ENCODE results near the gene VASH2. TPM values are rescaled to one million over a fixed set of nuclear protein-coding genes. Genes with fewer than 3 reads are reported as not detected.
A peak's percentile ranks its signal among the peaks of the same experiment; 100 is the strongest.

VASH2 gene
- total and polyA plus RNA-seq, 2 of the 8 experiments (the other 6 are each of a cell fraction or from before 2014, with no cell fraction given), result 44.0 to 187 TPM

DNA sequence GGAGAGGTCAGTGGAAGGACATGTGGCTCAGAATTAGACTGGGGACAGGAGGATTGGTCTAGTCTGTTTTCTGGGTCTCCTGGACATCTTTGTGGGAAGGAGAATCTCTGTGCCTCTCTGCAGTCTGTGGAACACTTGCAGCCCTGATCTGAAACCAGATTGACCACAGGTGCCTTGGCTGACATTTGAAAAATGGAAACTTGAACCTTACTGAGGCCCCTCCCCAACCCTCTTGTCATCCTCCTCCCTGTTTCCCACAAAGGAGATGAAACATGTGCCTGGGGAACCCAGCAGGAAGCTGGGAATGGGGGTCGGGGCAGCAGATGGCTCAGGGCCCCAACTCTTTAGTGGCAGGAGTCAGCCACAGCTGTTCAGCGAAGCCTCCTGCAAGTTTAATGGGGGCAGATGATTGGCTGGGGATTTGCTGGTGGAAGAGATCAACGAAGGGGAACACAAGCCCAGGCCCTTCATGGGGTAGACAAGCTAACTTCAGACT lies 18.1 kb downstream of the VASH2 start (continued):
- TF ChIP-seq, protein P1, sequence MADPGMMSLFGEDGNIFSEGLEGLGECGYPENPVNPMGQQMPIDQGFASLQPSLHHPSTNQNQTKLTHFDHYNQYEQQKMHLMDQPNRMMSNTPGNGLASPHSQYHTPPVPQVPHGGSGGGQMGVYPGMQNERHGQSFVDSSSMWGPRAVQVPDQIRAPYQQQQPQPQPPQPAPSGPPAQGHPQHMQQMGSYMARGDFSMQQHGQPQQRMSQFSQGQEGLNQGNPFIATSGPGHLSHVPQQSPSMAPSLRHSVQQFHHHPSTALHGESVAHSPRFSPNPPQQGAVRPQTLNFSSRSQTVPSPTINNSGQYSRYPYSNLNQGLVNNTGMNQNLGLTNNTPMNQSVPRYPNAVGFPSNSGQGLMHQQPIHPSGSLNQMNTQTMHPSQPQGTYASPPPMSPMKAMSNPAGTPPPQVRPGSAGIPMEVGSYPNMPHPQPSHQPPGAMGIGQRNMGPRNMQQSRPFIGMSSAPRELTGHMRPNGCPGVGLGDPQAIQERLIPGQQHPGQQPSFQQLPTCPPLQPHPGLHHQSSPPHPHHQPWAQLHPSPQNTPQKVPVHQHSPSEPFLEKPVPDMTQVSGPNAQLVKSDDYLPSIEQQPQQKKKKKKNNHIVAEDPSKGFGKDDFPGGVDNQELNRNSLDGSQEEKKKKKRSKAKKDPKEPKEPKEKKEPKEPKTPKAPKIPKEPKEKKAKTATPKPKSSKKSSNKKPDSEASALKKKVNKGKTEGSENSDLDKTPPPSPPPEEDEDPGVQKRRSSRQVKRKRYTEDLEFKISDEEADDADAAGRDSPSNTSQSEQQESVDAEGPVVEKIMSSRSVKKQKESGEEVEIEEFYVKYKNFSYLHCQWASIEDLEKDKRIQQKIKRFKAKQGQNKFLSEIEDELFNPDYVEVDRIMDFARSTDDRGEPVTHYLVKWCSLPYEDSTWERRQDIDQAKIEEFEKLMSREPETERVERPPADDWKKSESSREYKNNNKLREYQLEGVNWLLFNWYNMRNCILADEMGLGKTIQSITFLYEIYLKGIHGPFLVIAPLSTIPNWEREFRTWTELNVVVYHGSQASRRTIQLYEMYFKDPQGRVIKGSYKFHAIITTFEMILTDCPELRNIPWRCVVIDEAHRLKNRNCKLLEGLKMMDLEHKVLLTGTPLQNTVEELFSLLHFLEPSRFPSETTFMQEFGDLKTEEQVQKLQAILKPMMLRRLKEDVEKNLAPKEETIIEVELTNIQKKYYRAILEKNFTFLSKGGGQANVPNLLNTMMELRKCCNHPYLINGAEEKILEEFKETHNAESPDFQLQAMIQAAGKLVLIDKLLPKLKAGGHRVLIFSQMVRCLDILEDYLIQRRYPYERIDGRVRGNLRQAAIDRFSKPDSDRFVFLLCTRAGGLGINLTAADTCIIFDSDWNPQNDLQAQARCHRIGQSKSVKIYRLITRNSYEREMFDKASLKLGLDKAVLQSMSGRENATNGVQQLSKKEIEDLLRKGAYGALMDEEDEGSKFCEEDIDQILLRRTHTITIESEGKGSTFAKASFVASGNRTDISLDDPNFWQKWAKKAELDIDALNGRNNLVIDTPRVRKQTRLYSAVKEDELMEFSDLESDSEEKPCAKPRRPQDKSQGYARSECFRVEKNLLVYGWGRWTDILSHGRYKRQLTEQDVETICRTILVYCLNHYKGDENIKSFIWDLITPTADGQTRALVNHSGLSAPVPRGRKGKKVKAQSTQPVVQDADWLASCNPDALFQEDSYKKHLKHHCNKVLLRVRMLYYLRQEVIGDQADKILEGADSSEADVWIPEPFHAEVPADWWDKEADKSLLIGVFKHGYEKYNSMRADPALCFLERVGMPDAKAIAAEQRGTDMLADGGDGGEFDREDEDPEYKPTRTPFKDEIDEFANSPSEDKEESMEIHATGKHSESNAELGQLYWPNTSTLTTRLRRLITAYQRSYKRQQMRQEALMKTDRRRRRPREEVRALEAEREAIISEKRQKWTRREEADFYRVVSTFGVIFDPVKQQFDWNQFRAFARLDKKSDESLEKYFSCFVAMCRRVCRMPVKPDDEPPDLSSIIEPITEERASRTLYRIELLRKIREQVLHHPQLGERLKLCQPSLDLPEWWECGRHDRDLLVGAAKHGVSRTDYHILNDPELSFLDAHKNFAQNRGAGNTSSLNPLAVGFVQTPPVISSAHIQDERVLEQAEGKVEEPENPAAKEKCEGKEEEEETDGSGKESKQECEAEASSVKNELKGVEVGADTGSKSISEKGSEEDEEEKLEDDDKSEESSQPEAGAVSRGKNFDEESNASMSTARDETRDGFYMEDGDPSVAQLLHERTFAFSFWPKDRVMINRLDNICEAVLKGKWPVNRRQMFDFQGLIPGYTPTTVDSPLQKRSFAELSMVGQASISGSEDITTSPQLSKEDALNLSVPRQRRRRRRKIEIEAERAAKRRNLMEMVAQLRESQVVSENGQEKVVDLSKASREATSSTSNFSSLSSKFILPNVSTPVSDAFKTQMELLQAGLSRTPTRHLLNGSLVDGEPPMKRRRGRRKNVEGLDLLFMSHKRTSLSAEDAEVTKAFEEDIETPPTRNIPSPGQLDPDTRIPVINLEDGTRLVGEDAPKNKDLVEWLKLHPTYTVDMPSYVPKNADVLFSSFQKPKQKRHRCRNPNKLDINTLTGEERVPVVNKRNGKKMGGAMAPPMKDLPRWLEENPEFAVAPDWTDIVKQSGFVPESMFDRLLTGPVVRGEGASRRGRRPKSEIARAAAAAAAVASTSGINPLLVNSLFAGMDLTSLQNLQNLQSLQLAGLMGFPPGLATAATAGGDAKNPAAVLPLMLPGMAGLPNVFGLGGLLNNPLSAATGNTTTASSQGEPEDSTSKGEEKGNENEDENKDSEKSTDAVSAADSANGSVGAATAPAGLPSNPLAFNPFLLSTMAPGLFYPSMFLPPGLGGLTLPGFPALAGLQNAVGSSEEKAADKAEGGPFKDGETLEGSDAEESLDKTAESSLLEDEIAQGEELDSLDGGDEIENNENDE (IDR thresholded peaks at IDR 0.05; ENCODE audit: insufficient replicate concordance, low read length), result no peak
- TF ChIP-seq MAX (IDR thresholded peaks at IDR 0.05) (0 out of 2 replicates have a peak, but pooled peaks have one; percentile 44), BRCA1 (IDR thresholded peaks at IDR 0.05; ENCODE audit: low read depth, low read length) (no peak), POLR2A (IDR thresholded peaks at IDR 0.05; ENCODE audit: control extremely low read depth in 1 of 2, low read depth in 2 of 2, low read length in 2 of 2) (peak in 1 of 2 experiments; percentile 51; a peak in 1 of 3 replicates)
